T-cell (primary cell): ENCODE measurements around the gene HASPIN. TPM values are rescaled to one million over a fixed set of nuclear protein-coding genes. Genes with fewer than 3 reads are reported as not detected.

Experiments
- ATAC-seq, 4 experiments: fragments of 200-7000 bp in 3 of 4; fragments of 150-1000 bp in 1 of 4; cut with Tn5 transposase; replicated peaks in 1 of 4; 1 replicate in 3 of 4; 2 replicates in 1 of 4; pipeline ENCODE4 v1.10.0; 2021; ENCODE audit warnings: moderate library complexity in 3 of 4, mild to moderate bottlenecking in 2 of 4, moderate number of reproducible peaks in 1 of 4
- CTCF ChIA-PET, 2 donors: fragments of 300-600 bp; sonication (Branson Sonifier 250); formaldehyde crosslinking; loops; one replicate each; lab custom pipeline; 2022; ENCODE audit warnings: antibody characterized with exemption in 2 of 2; lab: Charles Lee
- POLR2A ChIA-PET, 2 donors: fragments of 300-600 bp; sonication (Branson Sonifier 250); formaldehyde crosslinking; loops; one replicate each; lab custom pipeline; 2022; ENCODE audit warnings: antibody characterized with exemption in 2 of 2; lab: Charles Lee
- DNase-seq, 35 experiments: peaks; one replicate each; pipeline versions ENCODE4 v3.0.0 to v3.0.0-alpha.2; 2013 to 2023
- H3K27ac ChIP-seq: one replicate; pipeline ENCODE4 v1.5.1; 2013; ENCODE audit warnings: low read length
- H3K27me3 ChIP-seq, 2 experiments: replicated peaks in 1 of 2; 1 replicate in 1 of 2; 2 replicates in 1 of 2; pipeline versions ENCODE4 v1.6.1 to v1.7.0; 2013; ENCODE audit warnings: low read length in 1 of 2, mixed read lengths in 1 of 2; ENCODE audit not compliant: control insufficient read depth in 2 of 2, insufficient read depth in 2 of 2; ENCODE audit errors: extremely low read depth in 1 of 2
- H3K36me3 ChIP-seq, 2 donors: 1 replicate in 1 of 2; 2 replicates in 1 of 2; pipeline versions ENCODE4 v1.6.1 to v1.7.0; 2013; ENCODE audit warnings: low read length in 1 of 2; ENCODE audit not compliant: control insufficient read depth in 2 of 2, insufficient read depth in 1 of 2; ENCODE audit errors: extremely low read depth in 1 of 2
- H3K4me1 ChIP-seq, 2 experiments: 1 replicate in 1 of 2; 2 replicates in 1 of 2; pipeline versions ENCODE4 v1.6.1 to v1.7.0; 2013; ENCODE audit warnings: low read length in 2 of 2, mixed read lengths in 1 of 2; ENCODE audit not compliant: insufficient read depth in 2 of 2, control insufficient read depth in 1 of 2; ENCODE audit errors: extremely low read depth in 1 of 2
- H3K4me3 ChIP-seq, 2 donors: 1 replicate in 1 of 2; 2 replicates in 1 of 2; pipeline versions ENCODE4 v1.5.1 to v1.7.0; 2013; ENCODE audit warnings: mild to moderate bottlenecking in 2 of 2, low read length in 1 of 2, moderate library complexity in 1 of 2; ENCODE audit not compliant: control insufficient read depth in 1 of 2; ENCODE audit errors: extremely low read depth in 1 of 2
- H3K9me3 ChIP-seq: 2 replicates; pipeline ENCODE4 v1.7.0; 2013
- H3K27ac Mint-ChIP-seq, 2 donors: one replicate each; pipeline ENCODE4 v1.8.0; 2020 to 2021; ENCODE audit warnings: mild to moderate bottlenecking in 2 of 2, mixed read lengths in 2 of 2
- H3K27me3 Mint-ChIP-seq, 2 donors: one replicate each; pipeline ENCODE4 v1.8.0; 2021 to 2022; ENCODE audit warnings: mixed read lengths in 2 of 2
- H3K36me3 Mint-ChIP-seq: one replicate; pipeline ENCODE4 v1.8.0; 2021; ENCODE audit warnings: mixed read lengths
- H3K4me1 Mint-ChIP-seq, 3 donors: one replicate each; pipeline ENCODE4 v1.8.0; 2020 to 2022; ENCODE audit warnings: mixed read lengths in 3 of 3, mild to moderate bottlenecking in 1 of 3
- H3K4me3 Mint-ChIP-seq, 3 donors: one replicate each; pipeline ENCODE4 v1.8.0; 2020 to 2022; ENCODE audit warnings: mild to moderate bottlenecking in 3 of 3, mixed read lengths in 3 of 3, moderate library complexity in 3 of 3
- H3K9me3 Mint-ChIP-seq, 3 donors: one replicate each; pipeline ENCODE4 v1.8.0; 2020 to 2022; ENCODE audit warnings: mixed read lengths in 3 of 3
- WGBS: methylation state at CpG from one replicate; pipeline ENCODE4 v1.1.5; 2013; ENCODE audit warnings: missing lambda C conversion rate; ENCODE audit not compliant: insufficient coverage; 5-methylcytosine and 5-hydroxymethylcytosine counted together
- total RNA-seq, 35 experiments: library from RNA in 6 of 35; stranded (reverse) in 6 of 35; fragments of 120-200 nt in 1 of 35; gene quantifications; one replicate each; pipeline versions ENCODE4 v1.2.1 to v1.2.4 and lab custom pipeline; 2013 to 2026

The HASPIN gene
- total RNA-seq, 5 donors from 2014 or later (not counting 1 experiment from before 2014, with no cell fraction given): 0.33 to 1.0 (median 0.68) TPM

DNA sequence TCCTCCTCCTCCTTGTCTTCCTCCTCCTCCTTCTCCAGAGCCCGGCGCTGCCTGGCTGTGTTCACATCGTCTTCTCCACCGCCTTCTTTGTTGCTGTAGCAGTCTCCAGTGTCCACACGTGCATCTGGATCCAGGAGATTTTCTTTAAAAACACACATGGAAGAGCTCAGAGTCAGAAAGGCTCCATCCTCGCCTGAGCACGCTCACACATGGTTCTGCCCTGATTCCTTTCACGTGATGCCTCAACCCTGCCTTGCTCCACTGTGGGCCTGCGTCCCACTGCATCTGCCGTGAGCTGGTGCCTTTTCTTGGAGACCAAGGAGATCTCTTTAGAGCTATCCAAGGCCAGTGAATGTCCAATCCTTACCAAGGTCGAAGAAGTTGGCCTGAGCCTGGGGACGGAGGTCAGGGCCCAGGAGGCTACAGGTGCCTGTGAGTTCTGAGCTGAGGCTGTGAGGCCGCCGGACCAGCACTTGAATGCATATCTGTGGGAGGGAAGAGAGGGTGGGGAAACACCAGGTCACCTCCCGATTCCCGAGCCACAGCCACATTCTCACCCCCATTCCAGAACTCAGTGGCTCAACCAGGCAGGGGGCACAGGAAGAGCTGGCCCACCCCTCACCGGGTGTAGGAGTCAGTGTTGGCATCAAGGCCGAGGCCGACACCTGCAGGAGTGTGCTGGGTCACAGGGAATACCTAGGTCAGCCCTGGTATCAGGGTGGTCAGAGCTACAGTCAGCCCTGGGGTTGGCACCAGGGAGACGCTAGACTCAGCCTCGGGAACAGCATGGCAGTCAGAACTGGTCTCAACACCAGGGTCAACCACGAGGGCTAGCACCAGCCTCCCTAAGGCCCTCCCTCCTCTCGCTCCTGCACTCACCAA lies 37.6 kb downstream of the HASPIN start:
- POLR2A ChIA-PET: no interaction called here
- no peak for ATAC-seq

GRCh38 chr17:3761918-3762380 lies 38.2 kb downstream of the HASPIN start:
- CTCF ChIA-PET: interaction anchor here in 1 of 2 donors (0.7 to 1.0 kb wide), 2 partner anchors 24 to 1927 kb away, joined by 3 to 6 read pairs; no protein-coding TSS in a partner anchor
- no peak overlapping the region for H3K4me3 ChIP-seq
- H3K36me3 ChIP-seq: no peaks in the 10 kb centered on the region
- Mint-ChIP-seq H3K36me3 (peaks cover 3% of the 10 kb centered on the region), H3K9me3 (no peaks in the 10 kb centered on the region), H3K27me3 (no peaks in the 10 kb centered on the region), H3K4me1 (peaks cover 23 to 41% (median 35%) of the 10 kb centered on the region in 3 donors), H3K4me3 (no peak overlapping the region), H3K27ac (no peak overlapping the region)
- H3K27ac ChIP-seq: no peak overlapping the region
- no peaks in the 10 kb centered on the region for H3K27me3 ChIP-seq
- DNase-seq (no peak), ATAC-seq (no peak)
- no peaks in the 10 kb centered on the region for H3K9me3 ChIP-seq
- POLR2A ChIA-PET: no interaction called here
- 96% methylated on average over 11 of the region's 16 CpGs for WGBS
- H3K4me1 ChIP-seq: peaks cover 7 to 52% of the 10 kb centered on the region in 2 experiments

More for the DNA sequence above, 37.6 kb downstream of the HASPIN start:
- H3K36me3 Mint-ChIP-seq: peaks cover 3% of the 10 kb centered on the region
- Histone ChIP-seq H3K4me3 (no peak overlapping the region), H3K4me1 (peaks cover 7 to 46% of the 10 kb centered on the region in 2 experiments), H3K27me3 (no peaks in the 10 kb centered on the region), H3K27ac (no peak overlapping the region), H3K9me3 (no peaks in the 10 kb centered on the region), H3K36me3 (no peaks in the 10 kb centered on the region)
- 97% methylated on average over 16 of the region's 23 CpGs for WGBS
- DNase-seq: no peak
- H3K4me3 Mint-ChIP-seq: no peak overlapping the region
- H3K9me3 Mint-ChIP-seq: no peaks in the 10 kb centered on the region
- peaks cover 16 to 36% (median 30%) of the 10 kb centered on the region in 3 donors for H3K4me1 Mint-ChIP-seq
- peak overlapping the region in 1 of 2 donors; percentile 39 for H3K27ac Mint-ChIP-seq
- CTCF ChIA-PET: interaction anchor here in 1 of 2 donors (1.5 kb wide), 1 partner anchor 24 kb away, joined by 5 read pairs; no protein-coding TSS in a partner anchor
- H3K27me3 Mint-ChIP-seq: no peaks in the 10 kb centered on the region

DNA sequence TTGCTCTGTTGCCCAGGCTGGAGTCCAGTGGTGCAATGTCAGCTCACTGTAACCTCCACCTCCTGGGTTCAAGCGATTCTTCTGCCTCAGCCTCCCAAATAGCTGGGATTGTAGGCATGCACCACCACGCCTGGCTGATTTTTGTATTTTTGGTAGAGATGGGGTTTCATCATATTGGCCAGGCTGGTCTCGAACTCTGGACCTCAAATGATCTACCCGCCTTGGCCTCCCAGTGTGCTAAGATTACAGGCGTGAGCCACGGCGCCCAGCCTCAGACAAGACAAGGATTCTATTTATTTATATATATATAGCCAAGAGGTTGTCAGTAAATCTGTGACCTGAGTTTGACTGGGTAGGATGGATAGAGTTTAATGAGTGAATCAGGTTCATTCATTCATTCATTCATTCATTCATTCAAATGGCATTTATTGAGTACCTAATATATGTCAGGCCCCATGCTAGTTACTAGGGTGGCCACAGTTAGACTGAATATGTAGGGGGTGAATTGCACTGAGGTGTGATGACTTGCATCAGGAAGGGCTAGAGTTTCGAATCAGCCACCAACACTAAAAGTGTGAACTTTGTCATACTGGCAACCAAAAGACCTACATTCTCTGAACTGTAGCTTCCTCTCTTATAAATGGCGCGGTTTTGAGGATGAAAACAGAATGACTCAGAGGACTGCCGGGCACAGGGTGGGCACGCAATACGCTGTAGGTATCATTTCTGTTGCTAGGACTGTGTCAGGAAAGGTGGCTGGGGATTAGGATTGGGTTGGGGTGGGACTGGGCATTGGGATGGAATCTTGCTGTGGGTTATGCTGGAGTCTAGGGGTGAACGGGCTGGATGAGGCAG lies 39.4 kb downstream of the HASPIN start:
- H3K27ac Mint-ChIP-seq: peak overlapping the region; percentile 89 to 94
- Histone ChIP-seq H3K9me3 (no peaks in the 10 kb centered on the region), H3K4me3 (peak overlapping the region in 1 of 2 donors; percentile 37), H3K4me1 (peaks cover 8 to 64% of the 10 kb centered on the region in 2 experiments), H3K27ac (peak overlapping the region; percentile 59), H3K36me3 (no peaks in the 10 kb centered on the region), H3K27me3 (no peaks in the 10 kb centered on the region)
- peaks cover 25 to 49% (median 44%) of the 10 kb centered on the region in 3 donors for H3K4me1 Mint-ChIP-seq
- ChIA-PET POLR2A (interaction anchor here in 1 of 2 donors (0.6 kb wide), 2 partner anchors 33 to 37 kb away, joined by 5 to 9 read pairs; no protein-coding TSS in a partner anchor), CTCF (interaction anchor here (0.6 to 1.0 kb wide), 2 partner anchors 25 to 488 kb away, joined by 4 to 6 read pairs; no protein-coding TSS in a partner anchor)
- ATAC-seq (peak; percentile 17 to 55 (median 36)), DNase-seq (peak in 12 of 35 experiments; percentile 15 to 72 (median 30))
- WGBS: 16% methylated on average over 6 of the region's 14 CpGs
- H3K9me3 Mint-ChIP-seq: no peaks in the 10 kb centered on the region
- H3K36me3 Mint-ChIP-seq: peaks cover 3% of the 10 kb centered on the region
- peak overlapping the region; percentile 60 to 76 (median 74) for H3K4me3 Mint-ChIP-seq
- no peaks in the 10 kb centered on the region for H3K27me3 Mint-ChIP-seq

DNA sequence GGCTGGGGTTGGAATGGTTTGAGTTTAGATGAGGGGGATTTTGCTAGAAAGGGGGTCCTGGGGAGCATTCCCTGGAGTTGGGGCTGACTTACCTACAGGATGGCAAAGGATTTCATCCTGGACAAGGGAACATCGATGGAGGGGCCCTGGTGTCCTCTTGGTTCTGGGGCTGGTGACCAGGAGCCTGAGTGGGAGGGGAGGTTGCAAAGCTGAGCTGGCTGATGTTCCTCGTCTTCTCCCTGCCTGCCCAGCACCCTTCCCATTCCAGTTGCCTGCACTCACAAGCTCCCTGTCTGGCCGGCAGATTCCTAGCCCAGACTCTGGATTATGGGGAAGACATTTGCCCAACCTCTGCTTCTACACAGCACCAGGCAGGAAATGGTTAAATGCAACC lies 40.1 kb downstream of the HASPIN start:
- ChIA-PET POLR2A (no interaction called here), CTCF (no interaction called here)
- H3K27me3 ChIP-seq: no peaks in the 10 kb centered on the region
- no peak for ATAC-seq
- Mint-ChIP-seq H3K4me1 (peaks cover 31 to 55% (median 50%) of the 10 kb centered on the region in 3 donors), H3K9me3 (no peaks in the 10 kb centered on the region), H3K27ac (peak overlapping the region; percentile 89 to 94), H3K4me3 (peak overlapping the region; percentile 60 to 76 (median 74)), H3K27me3 (no peaks in the 10 kb centered on the region), H3K36me3 (peaks cover 3% of the 10 kb centered on the region)
- no peak for DNase-seq
- peak overlapping the region; percentile 59 for H3K27ac ChIP-seq
- H3K9me3 ChIP-seq: no peaks in the 10 kb centered on the region
- peaks cover 12 to 70% of the 10 kb centered on the region in 2 experiments for H3K4me1 ChIP-seq
- peak overlapping the region in 1 of 2 donors; percentile 37 for H3K4me3 ChIP-seq
- 50% methylated on average over 1 of the region's 3 CpGs for WGBS
- no peaks in the 10 kb centered on the region for H3K36me3 ChIP-seq

GRCh38 chr17:3765981-3766380 lies 42.3 kb downstream of the HASPIN start:
- CTCF ChIA-PET: interaction anchor here in 1 of 2 donors (1.3 kb wide), 1 partner anchor 28 kb away, joined by 3 read pairs; no protein-coding TSS in a partner anchor
- Histone ChIP-seq H3K27ac (peak overlapping the region; percentile 79), H3K9me3 (no peaks in the 10 kb centered on the region), H3K27me3 (no peaks in the 10 kb centered on the region), H3K36me3 (no peaks in the 10 kb centered on the region), H3K4me3 (no peak overlapping the region), H3K4me1 (peaks cover 16 to 93% of the 10 kb centered on the region in 2 experiments)
- DNase-seq (no peak), ATAC-seq (no peak)
- WGBS: 90% methylated on average over 4 of the region's 9 CpGs
- Mint-ChIP-seq H3K36me3 (no peaks in the 10 kb centered on the region), H3K4me3 (peak overlapping the region; percentile 57 to 70 (median 60)), H3K4me1 (peaks cover 53 to 71% (median 70%) of the 10 kb centered on the region in 3 donors), H3K9me3 (no peaks in the 10 kb centered on the region), H3K27me3 (no peaks in the 10 kb centered on the region), H3K27ac (peak overlapping the region; percentile 94)
- POLR2A ChIA-PET: no interaction called here
